Upper lobe of left lung (tissue), 6 donors: ENCODE data around the gene ADAMTS3. TPM values are rescaled to one million over a fixed set of nuclear protein-coding genes. Genes with fewer than 3 reads are reported as not detected.

Experiments used
- ATAC-seq, 2 donors: fragments of 200-7000 bp; cut with Tn5 transposase; one replicate each; pipeline ENCODE4 v1.9.1; 2022; ENCODE audit warnings: mild to moderate bottlenecking in 2 of 2, moderate library complexity in 2 of 2; ENCODE audit not compliant: low FRiP score in 2 of 2
- DNase-seq, 2 donors: peaks; one replicate each; pipeline ENCODE4 v3.0.0-alpha.2; 2019 to 2020
- H3K27ac ChIP-seq, 4 donors: fragments of 200-600 bp; sonication (generic); one replicate each; pipeline ENCODE4 v1.5.1; 2016 to 2019
- H3K27me3 ChIP-seq, 4 donors: fragments of 200-600 bp; sonication (generic); one replicate each; pipeline ENCODE4 v1.5.1; 2017 to 2019
- H3K36me3 ChIP-seq, 4 donors: fragments of 200-600 bp; sonication (generic); one replicate each; pipeline ENCODE4 v1.5.1; 2016 to 2019
- H3K4me1 ChIP-seq, 4 donors: fragments of 200-600 bp; sonication (generic); one replicate each; pipeline ENCODE4 v1.5.1; 2018 to 2019
- H3K4me3 ChIP-seq, 4 donors: fragments of 200-600 bp; sonication (generic); one replicate each; pipeline ENCODE4 v1.5.1; 2017 to 2019; ENCODE audit warnings: mild to moderate bottlenecking in 2 of 4, moderate library complexity in 1 of 4
- H3K9me3 ChIP-seq, 4 donors: fragments of 200-600 bp; sonication (generic); one replicate each; pipeline ENCODE4 v1.5.1; 2018 to 2019
- EP300 ChIP-seq, 4 donors: sonication (generic); formaldehyde crosslinking; IDR thresholded peaks; one replicate each; pipeline ENCODE4 v1.5.1; 2017; ENCODE audit warnings: antibody characterized with exemption in 4 of 4, control low read depth in 2 of 4
- POLR2A ChIP-seq, 4 donors: fragments of 450-650 bp; IDR thresholded peaks; one replicate each; pipeline ENCODE4 v1.5.1; 2016 to 2017; ENCODE audit warnings: antibody characterized with exemption in 4 of 4, mild to moderate bottlenecking in 2 of 4
- POLR2AphosphoS5 ChIP-seq, 2 donors: sonication (generic); formaldehyde crosslinking; IDR thresholded peaks; one replicate each; pipeline ENCODE4 v1.5.1; 2017; ENCODE audit warnings: antibody characterized with exemption in 2 of 2
- WGBS, 2 donors: methylation state at CpG; one replicate each; pipeline ENCODE4 v1.1.5; 2017 to 2018; 5-methylcytosine and 5-hydroxymethylcytosine counted together
- total RNA-seq, 6 donors: library from RNA; depleted of rRNA in 4 of 6; stranded (reverse); fragments of >200 nt in 4 of 6; gene quantifications; one replicate each; pipeline versions ENCODE4 v1.1.0 to v1.2.1, GENCODE V29; 2016 to 2021
- TF ChIP-seq, protein P1 (sequence below), 6 experiments: fragments of 450-650 bp in 4 of 6; fragments of 200-600 bp in 2 of 6; sonication (generic) in 2 of 6; IDR thresholded peaks; one replicate each; pipeline ENCODE4 v1.5.1; 2016 to 2019; ENCODE audit warnings: antibody characterized with exemption in 6 of 6
- donor health status: DM: no; HTN: no; CAD: no; lungs with moderate emphysema.
- donor health status: DM: no; HTN: yes; CAD: no; lungs with severe emphysema.

The ADAMTS3 gene
- total RNA-seq, 6 donors from 2014 or later, result 1.0 to 5.2 (median 2.3) TPM

- H3K4me3 ChIP-seq, result no peak overlapping the region
- TF ChIP-seq, protein P1, sequence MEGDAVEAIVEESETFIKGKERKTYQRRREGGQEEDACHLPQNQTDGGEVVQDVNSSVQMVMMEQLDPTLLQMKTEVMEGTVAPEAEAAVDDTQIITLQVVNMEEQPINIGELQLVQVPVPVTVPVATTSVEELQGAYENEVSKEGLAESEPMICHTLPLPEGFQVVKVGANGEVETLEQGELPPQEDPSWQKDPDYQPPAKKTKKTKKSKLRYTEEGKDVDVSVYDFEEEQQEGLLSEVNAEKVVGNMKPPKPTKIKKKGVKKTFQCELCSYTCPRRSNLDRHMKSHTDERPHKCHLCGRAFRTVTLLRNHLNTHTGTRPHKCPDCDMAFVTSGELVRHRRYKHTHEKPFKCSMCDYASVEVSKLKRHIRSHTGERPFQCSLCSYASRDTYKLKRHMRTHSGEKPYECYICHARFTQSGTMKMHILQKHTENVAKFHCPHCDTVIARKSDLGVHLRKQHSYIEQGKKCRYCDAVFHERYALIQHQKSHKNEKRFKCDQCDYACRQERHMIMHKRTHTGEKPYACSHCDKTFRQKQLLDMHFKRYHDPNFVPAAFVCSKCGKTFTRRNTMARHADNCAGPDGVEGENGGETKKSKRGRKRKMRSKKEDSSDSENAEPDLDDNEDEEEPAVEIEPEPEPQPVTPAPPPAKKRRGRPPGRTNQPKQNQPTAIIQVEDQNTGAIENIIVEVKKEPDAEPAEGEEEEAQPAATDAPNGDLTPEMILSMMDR (IDR thresholded peaks at IDR 0.05), result no peak
- TF ChIP-seq POLR2A (IDR thresholded peaks at IDR 0.05) (no peak), POLR2AphosphoS5 (IDR thresholded peaks at IDR 0.05) (no peak), EP300 (IDR thresholded peaks at IDR 0.05) (no peak)
- no peaks in the 10 kb centered on the region for H3K4me1 ChIP-seq
- H3K36me3 ChIP-seq, result no peaks in the 10 kb centered on the region
- no peak overlapping the region for H3K27ac ChIP-seq
- no peaks in the 10 kb centered on the region for H3K9me3 ChIP-seq
- DNase-seq (no peak), ATAC-seq (no peak)
- H3K27me3 ChIP-seq, result no peaks in the 10 kb centered on the region
- whole genome bisulfite sequencing, 2 donors, result 92 to 94% methylated on average over 1 of the region's 1 CpG
These were observed 119.3 kb downstream of the ADAMTS3 start for GRCh38 chr4:72449705-72450104.

GRCh38 chr4:72448231-72448630 lies 120.8 kb downstream of the ADAMTS3 start:
- 83 to 92% methylated on average over 4 of the region's 4 CpGs for WGBS, 2 donors
- no peak for ATAC-seq
- H3K9me3 ChIP-seq, result no peaks in the 10 kb centered on the region

DNA sequence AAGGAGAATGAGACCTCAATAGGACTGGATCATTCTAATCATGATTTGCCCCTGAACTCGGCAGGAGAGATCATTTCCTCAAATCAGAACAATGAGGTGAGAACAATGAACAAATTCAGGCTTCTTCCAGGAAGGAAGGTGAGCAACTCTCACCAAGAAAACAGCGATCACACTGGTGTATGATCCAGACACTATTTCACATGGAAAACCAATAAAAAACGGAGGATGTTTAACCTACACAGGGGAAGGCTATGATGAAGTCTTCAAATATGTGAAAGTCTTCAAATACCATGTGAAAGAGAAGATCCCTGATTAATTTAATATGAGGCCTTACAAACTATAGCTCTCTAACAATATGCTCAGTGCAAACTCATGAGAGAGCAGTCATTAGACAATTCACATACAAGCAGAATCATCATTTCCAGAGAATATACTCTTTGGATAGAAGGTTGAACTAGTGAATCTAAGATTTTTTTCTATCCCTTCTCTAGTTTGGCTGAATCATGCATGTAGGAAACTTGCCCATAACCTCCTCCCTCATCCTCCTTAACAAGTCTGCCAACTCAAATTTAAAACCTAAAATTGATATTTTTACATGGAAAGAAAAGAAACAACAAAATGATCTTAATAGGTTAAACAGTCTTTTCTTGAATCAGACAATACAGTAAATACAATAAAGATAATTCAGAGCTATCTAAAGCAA lies 122.5 kb downstream of the ADAMTS3 start:
- Histone ChIP-seq H3K9me3 (no peaks in the 10 kb centered on the region), H3K36me3 (no peaks in the 10 kb centered on the region), H3K4me3 (no peak overlapping the region), H3K27ac (no peak overlapping the region), H3K4me1 (no peaks in the 10 kb centered on the region), H3K27me3 (no peaks in the 10 kb centered on the region)
- no peak for ATAC-seq
- 69 to 77% methylated on average over 3 of the region's 3 CpGs for whole genome bisulfite sequencing, 2 donors
- DNase-seq, result no peak
- TF ChIP-seq POLR2AphosphoS5 (IDR thresholded peaks at IDR 0.05), result no peak
- TF ChIP-seq EP300 (IDR thresholded peaks at IDR 0.05), result no peak
- TF ChIP-seq, protein P1 (IDR thresholded peaks at IDR 0.05), result no peak

More at GRCh38 chr4:72448231-72448630, 120.8 kb downstream of the ADAMTS3 start:
- H3K4me1 ChIP-seq, result no peaks in the 10 kb centered on the region
- no peaks in the 10 kb centered on the region for H3K27me3 ChIP-seq
- no peak for TF ChIP-seq POLR2A (IDR thresholded peaks at IDR 0.05)
- TF ChIP-seq, protein P1 (IDR thresholded peaks at IDR 0.05), result no peak
- TF ChIP-seq EP300 (IDR thresholded peaks at IDR 0.05), result no peak
- TF ChIP-seq POLR2AphosphoS5 (IDR thresholded peaks at IDR 0.05), result no peak
- no peak overlapping the region for H3K4me3 ChIP-seq
- H3K36me3 ChIP-seq, result no peaks in the 10 kb centered on the region
- no peak overlapping the region for H3K27ac ChIP-seq
- DNase-seq, result no peak

DNA sequence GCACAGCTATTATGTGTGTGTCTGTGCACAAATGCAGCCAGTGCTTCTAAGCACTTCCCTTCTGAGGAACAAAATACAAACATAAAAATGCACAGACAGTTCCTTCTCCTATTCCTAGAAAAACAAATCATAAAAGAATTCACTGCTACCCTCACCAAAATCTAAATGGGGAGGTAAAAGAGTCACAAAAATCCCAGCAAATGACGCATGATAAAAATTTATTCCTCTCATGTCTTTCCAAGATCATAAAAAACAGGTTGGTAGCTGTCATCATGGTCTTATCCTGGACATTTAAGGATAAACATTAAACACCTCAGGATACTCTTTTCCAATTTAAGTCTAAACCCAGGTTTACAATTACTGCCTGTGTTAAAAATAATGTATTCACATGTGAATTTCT lies 124.9 kb downstream of the ADAMTS3 start:
- H3K4me3 ChIP-seq, result no peak overlapping the region
- TF ChIP-seq POLR2AphosphoS5 (IDR thresholded peaks at IDR 0.05), result no peak
- TF ChIP-seq POLR2A (IDR thresholded peaks at IDR 0.05), result no peak
- TF ChIP-seq, protein P1 (IDR thresholded peaks at IDR 0.05), result no peak
- no peak for TF ChIP-seq EP300 (IDR thresholded peaks at IDR 0.05)
- DNase-seq (no peak), ATAC-seq (no peak)
- H3K36me3 ChIP-seq, result no peaks in the 10 kb centered on the region
- H3K27me3 ChIP-seq, result no peaks in the 10 kb centered on the region
- 87 to 90% methylated on average over 1 of the region's 1 CpG for WGBS, 2 donors
- no peak overlapping the region for H3K27ac ChIP-seq
- no peaks in the 10 kb centered on the region for H3K4me1 ChIP-seq
- no peaks in the 10 kb centered on the region for H3K9me3 ChIP-seq

GRCh38 chr4:72442715-72443114 lies 126.3 kb downstream of the ADAMTS3 start:
- H3K4me1 ChIP-seq, result no peaks in the 10 kb centered on the region
- no peak overlapping the region for H3K27ac ChIP-seq
- no peaks in the 10 kb centered on the region for H3K27me3 ChIP-seq
- WGBS, 2 donors, result 94 to 97% methylated on average over 5 of the region's 5 CpGs
- ATAC-seq (no peak), DNase-seq (no peak)
- H3K4me3 ChIP-seq, result no peak overlapping the region
- TF ChIP-seq EP300 (IDR thresholded peaks at IDR 0.05) (no peak), POLR2AphosphoS5 (IDR thresholded peaks at IDR 0.05) (no peak), POLR2A (IDR thresholded peaks at IDR 0.05) (no peak)
- TF ChIP-seq, protein P1 (IDR thresholded peaks at IDR 0.05), result no peak
- H3K36me3 ChIP-seq, result no peaks in the 10 kb centered on the region
- H3K9me3 ChIP-seq, result no peaks in the 10 kb centered on the region
